HTR-8/SVneo (cell line): ENCODE results near the gene ADH1A.
"Not testable (repeated sequence)": the region's sequence is repeated elsewhere in the genome, so short reads cannot be mapped to it uniquely, and the experiment has no call there.

Source experiments
- DNase-seq: peaks from one replicate; pipeline ENCODE4 v3.0.0; 2011; ENCODE audit warnings: low spot score, mixed read lengths; ENCODE audit not compliant: insufficient read length
- FAIRE-seq: peaks from 2 replicates; lab custom pipeline; 2011; peaks lifted over from hg19 to GRCh38; lab: Jason Lieb, UNC

Gene ADH1A

GRCh38 chr4:99290848-99291786, at the start of gene ADH1A:
ADH1A (minus strand) TSS chr4:99290985; CDS start chr4:99290914, 71 bp downstream.
- no peak for DNase-seq
- FAIRE-seq = no peak

- FAIRE-seq = no peak
Measured at GRCh38 chr4:99339172-99339571, 48.4 kb upstream of the ADH1A start.

GRCh38 chr4:99336553-99336952, 45.8 kb upstream of the ADH1A start:
- FAIRE-seq = no peak

More at GRCh38 chr4:99339172-99339571, 48.4 kb upstream of the ADH1A start:
- DNase-seq = no peak

GRCh38 chr4:99334880-99335279, 44.1 kb upstream of the ADH1A start:
- FAIRE-seq = no peak
- DNase-seq = no peak

More at GRCh38 chr4:99336553-99336952, 45.8 kb upstream of the ADH1A start:
- DNase-seq = no peak

- FAIRE-seq = no peak
- no peak for DNase-seq
Measured at GRCh38 chr4:99330648-99331047, 39.9 kb upstream of the ADH1A start.

GRCh38 chr4:99329876-99330275, 39.1 kb upstream of the ADH1A start:
- DNase-seq = no peak
- FAIRE-seq = no peak

- DNase-seq (no peak), FAIRE-seq (no peak)
Measured at GRCh38 chr4:99324979-99325378, 34.2 kb upstream of the ADH1A start.

GRCh38 chr4:99324361-99324760, 33.6 kb upstream of the ADH1A start:
- no peak for FAIRE-seq
- no peak for DNase-seq

- FAIRE-seq = no peak
- DNase-seq = no peak
Measured at GRCh38 chr4:99323756-99324155, 33.0 kb upstream of the ADH1A start.

- FAIRE-seq (no peak), DNase-seq (no peak)
Measured at GRCh38 chr4:99321241-99322191, 30.7 kb upstream of the ADH1A start, which contains the start of gene ADH1B. ADH1B (minus strand) TSS chr4:99321401; CDS start chr4:99321331, 70 bp downstream.

GRCh38 chr4:99317811-99318210, 27.0 kb upstream of the ADH1A start:
- DNase-seq, FAIRE-seq: not testable (repeated sequence)

- no peak for DNase-seq
- no peak for FAIRE-seq
Measured at GRCh38 chr4:99317354-99317753, 26.6 kb upstream of the ADH1A start.

- FAIRE-seq = no peak
- no peak for DNase-seq
Measured at GRCh38 chr4:99315839-99316238, 25.1 kb upstream of the ADH1A start.

GRCh38 chr4:99314211-99314610, 23.4 kb upstream of the ADH1A start:
- FAIRE-seq = no peak
- no peak for DNase-seq

GRCh38 chr4:99310389-99310788, 19.6 kb upstream of the ADH1A start:
- FAIRE-seq = no peak
- DNase-seq = no peak

- no peak for DNase-seq
- FAIRE-seq = no peak
Measured at GRCh38 chr4:99305638-99306400, 15.0 kb upstream of the ADH1A start.

GRCh38 chr4:99301376-99302164, 10.8 kb upstream of the ADH1A start:
- no peak for FAIRE-seq
- no peak for DNase-seq

- DNase-seq (no peak), FAIRE-seq (no peak)
Measured at GRCh38 chr4:99300934-99301333, 10.1 kb upstream of the ADH1A start.

GRCh38 chr4:99293357-99293756, 2.6 kb upstream of the ADH1A start:
- FAIRE-seq (no peak), DNase-seq (no peak)
